OCI-LY3 (cell line): ENCODE data around the gene DYDC2.

Experiments
- CTCF ChIP-seq: fragments of 200-600, 300-600 bp; sonication (generic); IDR thresholded peaks from 2 replicates; pipeline ENCODE4 v1.5.1; 2014; ENCODE audit warnings: antibody characterized with exemption, low read length, low read depth
- EZH2phosphoT487 ChIP-seq: fragments of 200-600 bp; shearing (Covaris generic); IDR thresholded peaks from 2 replicates; pipeline ENCODE4 v1.6.1; 2018; ENCODE audit warnings: antibody characterized with exemption, mixed run types, low read depth

GRCh38 chr10:80372675-80373074 is 16.1 kb downstream of the DYDC2 start:
- no peak for TF ChIP-seq CTCF
- no peak for TF ChIP-seq EZH2phosphoT487
